T follicular helper cell (primary cell): ENCODE results near the gene RANBP17.
"Not testable (repeated sequence)": the region's sequence is repeated elsewhere in the genome, so short reads cannot be mapped to it uniquely, and the experiment has no call there.

Experiments
- DNase-seq: peaks from one replicate; pipeline ENCODE4 v3.0.0-alpha.2; 2020; ENCODE audit warnings: low read depth

Gene RANBP17

DNA sequence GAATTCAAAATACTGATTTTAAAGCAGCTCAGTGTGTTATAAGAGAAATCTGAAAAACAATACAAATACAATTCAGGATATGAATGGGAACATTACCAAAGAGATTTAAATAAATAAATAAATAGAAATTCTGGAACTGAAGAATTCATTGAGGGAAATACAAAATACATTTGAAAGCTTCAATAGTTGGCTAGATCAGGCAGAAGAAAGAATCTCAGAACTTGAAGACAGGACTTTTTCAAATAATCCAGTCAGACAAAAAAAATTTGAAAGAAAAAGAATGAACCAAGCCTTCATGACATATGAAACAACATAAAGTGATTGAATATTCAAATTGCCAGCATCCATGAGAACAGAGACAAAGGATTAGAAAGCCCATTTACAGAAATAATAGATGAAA lies 387.6 kb downstream of the RANBP17 start:
- DNase-seq: no peak

DNA sequence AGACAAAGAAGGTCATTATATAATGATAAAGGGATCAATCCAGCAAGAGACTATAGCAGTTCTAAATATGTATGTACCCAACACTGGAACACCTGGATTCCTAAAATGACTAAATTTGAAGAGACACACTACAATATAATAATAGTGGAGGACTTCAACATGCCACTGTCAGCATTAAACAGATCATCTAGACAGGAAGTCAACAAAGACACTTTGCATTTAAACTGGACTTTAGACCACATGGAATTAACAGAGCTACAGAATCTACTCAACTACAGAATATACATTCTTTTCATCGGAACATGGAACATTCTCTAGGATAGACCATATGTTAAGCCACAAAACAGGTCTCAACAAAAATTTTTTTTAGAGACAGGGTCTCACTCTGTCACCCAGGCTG lies 388.9 kb downstream of the RANBP17 start:
- no peak for DNase-seq

DNA sequence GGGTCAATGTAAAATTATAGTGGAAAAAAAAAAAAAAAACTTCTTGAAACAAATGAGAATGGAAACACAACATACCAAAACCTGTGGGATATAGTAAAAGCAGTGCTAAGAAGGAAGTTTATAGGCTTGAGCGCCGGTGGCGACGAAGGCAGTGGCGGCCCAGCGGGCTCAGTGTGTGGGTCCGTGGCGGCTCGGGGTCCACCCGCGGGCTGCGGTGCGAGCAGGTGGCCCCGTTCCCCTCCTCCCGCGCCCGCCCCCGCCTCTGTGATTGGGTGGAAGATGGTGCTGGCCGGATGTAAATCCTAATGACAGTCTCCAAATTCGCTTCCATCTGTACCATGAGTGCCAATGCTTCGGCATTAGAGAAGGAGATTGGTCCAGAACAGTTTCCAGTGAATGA lies 389.7 kb downstream of the RANBP17 start:
- DNase-seq: no peak

DNA sequence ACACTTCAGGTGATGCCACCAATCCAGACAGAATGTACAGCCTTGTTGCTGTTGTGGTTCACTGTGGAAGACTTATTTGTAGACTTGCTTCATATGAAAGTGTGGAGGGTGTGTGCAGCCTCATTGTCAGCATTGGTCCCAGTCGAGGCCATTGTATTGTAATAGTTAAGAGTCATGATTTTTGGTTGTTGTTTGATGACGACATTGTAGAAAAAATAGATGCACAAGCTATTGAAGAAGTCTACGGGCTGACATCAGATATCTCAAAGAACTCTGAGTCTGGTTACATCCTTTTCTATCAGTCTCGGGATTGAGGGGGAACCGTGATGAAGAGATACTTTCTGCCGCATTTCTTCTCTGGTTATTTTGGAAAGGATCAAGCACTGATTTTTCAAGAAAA lies 390.9 kb downstream of the RANBP17 start:
- no peak for DNase-seq

DNA sequence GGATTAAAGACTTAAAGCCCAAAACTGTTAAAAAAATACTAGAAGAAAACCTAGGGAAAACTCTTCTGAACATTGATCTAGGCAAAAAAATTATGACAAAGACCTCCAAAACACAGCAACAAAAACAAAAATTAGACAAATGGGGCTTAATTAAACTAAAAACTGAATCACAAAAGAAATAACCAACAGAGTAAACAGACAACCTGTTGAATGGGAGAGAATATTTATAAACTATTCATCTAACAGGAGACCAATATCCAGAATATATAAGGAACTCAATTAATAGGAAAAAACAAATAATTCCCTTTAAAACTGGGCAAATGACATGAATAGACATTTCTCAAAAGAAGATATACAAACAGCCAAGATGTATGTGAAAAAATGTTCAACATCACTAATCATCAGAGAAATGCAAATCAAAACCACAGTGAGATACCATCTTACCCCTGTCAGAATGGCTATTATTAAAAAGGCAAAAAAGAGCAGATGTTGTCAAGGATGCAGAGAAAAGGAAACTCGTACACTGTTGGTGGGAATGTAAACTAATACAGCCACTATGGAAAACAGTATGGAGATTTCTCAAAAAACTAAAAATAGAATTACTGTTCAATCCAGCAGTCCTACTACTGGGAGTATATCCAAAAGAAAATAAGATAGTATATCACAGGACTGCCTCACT lies 397.1 kb downstream of the RANBP17 start:
- DNase-seq: no peak

DNA sequence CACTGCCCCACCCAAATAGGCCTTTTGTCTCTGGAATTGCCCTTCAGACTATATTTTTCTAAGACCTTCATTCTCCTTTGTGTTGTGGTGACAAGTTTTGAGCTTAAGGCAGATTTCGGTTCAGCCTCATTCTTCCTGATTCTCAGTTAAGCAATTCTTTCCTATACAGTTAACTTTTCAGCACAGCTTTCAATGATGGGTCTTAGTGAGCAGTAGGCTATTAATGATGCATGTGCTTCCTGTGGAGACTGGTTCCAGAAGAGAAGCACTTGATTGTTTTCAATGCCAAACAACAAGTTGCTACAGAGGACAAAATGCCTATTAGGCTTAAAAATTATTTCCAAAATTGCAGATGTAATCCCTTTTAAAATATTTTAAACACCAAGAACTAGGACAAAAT lies 399.5 kb downstream of the RANBP17 start:
- DNase-seq: no peak

DNA sequence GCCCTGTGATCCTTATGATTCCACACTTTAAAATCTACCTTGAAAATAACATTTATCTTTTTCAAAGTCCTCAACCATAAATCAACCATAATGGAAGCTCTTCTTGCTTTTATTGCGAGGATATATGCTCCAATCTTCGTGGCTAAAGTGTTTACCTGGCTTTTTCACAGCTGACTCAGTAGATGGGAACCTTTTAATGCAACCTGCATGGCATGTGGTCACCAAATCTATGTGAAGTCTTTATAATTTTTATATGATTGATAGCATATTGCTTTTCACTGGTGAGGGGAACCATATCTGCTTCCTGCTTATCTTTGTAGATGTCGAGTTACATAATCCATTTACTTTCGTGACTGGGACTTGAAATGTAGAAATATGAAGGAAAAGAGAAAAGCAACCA lies 400.1 kb downstream of the RANBP17 start:
- DNase-seq: no peak

DNA sequence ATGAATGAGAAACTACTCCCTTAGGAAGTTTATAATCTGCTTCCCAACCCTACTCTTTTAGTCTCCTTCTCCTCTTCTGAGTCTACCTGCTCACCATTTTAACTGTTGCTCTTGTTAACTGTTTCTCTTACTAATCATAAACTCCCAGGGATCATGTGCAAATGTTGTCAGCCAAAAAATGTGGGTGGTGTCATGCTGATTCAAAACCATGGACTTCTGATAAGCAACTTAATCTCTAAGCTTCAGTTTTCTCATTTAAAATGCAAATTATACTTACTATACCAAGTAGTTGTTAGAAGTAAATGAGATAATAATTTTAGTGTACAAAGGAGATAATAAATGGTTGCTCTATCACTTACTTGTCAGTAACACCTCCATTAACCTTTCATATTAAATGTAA lies 401.4 kb downstream of the RANBP17 start:
- no peak for DNase-seq

DNA sequence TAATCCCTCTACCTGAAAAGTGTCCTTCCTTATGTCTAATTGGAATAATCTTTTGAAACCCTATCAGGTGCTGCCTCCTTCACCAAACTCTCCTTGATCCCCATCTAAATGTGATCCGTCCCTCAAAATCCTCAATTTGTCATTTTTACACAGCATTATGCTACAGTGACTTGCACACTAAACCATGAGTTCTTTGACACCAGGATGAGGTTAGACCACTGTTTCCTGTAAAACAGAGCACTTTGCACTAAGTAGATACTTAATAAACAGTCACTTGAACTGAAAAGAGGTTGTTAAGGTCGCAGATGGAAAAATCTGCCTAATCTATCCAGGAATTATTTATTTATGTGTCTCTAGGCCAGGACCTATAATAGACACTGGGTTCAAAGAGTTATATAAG lies 403.0 kb downstream of the RANBP17 start:
- DNase-seq: no peak

DNA sequence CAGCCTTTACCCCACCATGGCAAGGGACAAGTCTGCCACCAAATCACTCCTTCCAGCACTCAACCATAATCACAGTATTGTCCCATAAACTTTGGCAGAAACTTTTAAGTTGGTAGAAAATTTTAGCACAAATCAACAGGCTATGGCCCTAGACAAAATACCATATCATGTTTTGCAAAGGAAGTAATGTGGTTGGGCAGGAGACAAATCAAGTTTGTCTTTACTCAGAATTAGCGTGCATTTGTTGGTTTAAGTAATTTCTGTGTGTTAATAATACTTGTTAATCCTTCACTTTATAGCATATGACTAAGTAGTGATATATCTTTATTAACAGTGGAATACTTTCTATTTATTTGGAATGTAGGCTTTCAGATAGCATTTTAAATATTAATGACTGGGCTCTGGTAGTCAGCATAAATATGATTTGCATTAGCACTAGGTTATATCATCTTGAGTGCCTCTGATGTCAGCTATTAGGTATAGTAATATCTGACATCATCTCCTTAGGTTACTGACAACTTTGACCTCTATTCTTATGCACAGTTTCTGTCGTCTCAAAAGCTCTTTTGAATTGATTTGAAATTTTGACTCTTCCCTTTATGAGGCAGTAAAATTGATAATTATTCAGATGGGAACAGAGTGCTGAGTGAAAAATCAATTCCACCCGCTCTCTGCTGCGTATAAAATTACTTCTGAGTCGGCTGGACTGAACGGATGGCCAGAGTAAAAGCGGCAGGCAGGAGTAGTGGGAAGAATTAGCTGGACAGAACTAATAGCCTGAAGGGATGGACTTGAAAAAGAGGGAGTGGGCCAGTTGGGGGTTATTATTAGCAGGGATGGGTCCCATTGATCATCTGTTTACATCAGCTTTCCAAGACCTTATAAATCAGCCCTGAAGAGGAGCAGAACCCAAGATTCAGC lies 407.1 kb downstream of the RANBP17 start:
- no peak for DNase-seq

DNA sequence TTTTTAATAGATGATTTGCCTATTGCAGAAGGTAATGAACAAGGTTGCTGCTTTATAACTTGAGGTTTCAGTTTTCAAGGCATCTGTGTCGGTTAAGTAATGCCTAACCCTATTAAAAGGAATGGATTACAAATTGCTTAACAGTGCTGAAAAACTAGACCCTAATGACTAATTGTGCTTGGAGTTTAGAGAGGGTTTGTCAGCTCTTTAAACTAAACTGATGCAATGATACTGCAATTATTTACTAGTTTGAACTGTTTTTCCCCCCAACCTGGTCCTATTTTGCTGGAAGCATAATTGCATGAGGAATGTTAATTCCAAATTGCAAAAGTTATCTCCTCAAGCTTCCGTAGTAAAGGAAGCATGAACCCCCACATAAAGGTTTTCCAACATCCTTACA lies 407.9 kb downstream of the RANBP17 start:
- no peak for DNase-seq

DNA sequence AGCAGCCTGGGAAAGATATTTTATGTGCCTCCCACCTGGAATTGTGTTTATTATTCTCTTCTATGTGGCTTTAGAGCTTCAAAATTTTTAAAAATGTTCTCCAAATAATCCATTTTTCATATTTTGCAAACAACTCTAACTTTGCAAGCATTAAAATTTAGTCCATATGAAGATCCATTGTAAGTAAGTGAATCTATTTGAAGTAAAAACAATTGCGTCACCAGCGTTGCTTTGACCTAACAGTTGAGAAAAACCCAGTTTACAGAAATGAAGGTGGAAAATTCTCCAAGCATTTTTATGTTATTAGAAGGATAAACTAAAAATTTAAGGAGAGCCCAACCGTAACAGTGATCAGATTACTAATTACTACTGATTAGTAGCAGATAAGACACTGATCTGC lies 408.3 kb downstream of the RANBP17 start:
- DNase-seq: no peak

DNA sequence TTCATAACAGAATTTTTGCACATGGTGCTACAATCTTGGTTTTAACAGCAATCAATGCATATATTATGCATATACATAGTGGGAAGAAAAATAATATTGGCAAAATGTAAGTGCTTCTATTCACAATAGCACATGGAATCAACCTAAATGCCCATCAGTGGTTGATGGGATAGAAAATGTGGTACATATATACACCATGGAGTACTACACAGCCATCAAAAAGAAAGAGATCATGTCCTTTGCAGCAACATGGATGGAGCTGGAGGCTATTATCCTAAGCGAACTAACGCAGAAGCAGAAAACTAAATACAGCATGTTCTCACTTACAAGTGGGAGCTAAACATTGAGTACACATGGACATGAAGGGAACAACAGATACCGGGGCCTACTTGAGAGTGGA lies 410.0 kb downstream of the RANBP17 start:
- no peak for DNase-seq

DNA sequence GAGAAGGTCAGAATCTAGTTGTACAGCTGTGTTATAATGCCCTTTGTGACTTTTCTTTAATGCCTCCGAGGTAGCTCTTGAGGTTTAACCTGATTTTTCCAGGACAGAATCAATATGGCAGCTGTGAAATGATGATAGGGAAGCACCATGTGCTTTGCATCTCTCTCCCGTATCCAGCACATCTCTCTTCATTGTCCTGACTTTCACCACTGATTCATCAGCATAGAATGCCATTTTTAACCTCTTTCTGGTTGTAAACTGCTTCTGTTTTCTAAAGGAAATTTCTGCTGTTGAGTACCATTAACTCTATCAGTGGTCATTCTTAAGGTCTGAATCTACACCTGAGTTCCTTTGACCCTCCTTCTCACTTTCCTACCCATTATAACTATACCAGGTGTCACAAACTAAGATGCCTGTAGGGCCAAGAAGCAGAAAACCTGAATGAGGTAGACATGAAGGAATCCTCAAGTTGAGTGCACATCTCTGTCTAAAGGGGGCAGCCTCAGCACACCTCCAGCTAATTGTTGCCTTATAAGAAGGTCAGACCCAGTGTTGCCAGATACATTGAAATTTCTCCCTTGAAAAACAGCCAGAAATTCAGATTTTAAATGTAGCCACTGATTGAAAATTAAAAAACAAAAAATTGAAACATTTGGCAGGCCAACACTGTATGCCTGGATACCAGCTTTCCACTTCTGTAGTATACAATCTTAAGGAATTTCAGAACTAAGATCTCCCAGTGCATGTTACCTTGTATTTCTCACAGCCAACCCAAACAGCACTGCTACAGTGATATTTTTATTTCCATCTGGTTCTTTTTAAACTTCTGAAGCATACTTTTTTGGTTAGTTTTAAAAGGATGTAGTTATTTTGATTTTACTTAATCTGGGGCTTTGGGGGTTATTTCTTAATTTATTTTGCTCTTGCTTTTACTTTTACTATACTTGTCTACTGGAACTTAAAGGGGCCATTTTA lies 411.5 kb downstream of the RANBP17 start:
- no peak for DNase-seq

DNA sequence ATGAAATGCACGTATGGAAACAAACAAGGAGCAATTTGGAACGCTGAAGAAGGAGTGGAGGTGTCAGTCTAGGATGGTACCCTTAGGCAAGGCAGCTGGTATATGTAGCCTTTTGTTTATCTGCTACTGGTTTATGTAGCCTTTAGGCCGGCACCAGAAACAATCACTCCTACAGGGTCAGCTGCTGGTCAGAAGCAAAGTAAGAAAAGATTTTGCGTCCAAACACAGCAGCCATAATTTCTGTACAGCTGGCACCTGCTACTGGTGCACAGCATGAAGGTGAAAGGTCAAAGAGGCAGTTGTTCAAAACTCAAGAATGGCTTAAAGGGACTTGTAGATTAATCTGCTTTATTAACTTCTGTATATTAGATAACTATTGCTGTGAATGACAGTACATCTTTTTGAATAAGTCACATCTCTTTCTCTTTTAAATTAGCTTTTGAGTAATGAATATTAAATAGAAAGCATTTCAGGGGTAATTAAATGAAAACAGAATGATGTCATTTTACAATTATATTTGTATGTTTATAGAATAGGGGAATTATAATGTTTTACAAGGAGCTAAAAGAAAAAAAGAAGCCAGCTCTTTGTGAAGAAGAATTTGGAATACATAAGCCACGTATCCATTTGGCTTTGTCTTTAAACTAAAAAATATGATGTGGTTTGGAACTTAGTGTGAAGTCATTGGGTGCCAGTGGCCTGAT lies 414.2 kb downstream of the RANBP17 start:
- no peak for DNase-seq

DNA sequence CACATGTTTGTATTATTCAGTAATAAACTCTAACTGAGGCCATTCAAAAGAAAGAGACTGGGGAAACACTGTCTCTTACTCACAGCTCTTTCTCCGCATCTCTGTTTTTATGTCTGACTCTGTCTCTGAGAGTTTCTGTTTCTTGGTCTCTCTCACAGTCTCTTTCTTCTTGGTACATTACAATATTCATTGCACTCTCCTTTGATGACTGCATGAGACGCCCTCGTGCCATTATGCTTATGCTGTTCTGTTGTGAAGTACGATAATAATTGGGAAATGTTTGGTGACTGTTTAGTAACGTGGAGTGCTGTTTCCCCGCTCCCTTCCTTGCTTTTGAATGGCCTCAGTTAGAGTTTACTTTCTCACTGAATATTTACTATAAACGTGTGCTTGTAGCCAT lies 421.9 kb downstream of the RANBP17 start:
- no peak for DNase-seq

DNA sequence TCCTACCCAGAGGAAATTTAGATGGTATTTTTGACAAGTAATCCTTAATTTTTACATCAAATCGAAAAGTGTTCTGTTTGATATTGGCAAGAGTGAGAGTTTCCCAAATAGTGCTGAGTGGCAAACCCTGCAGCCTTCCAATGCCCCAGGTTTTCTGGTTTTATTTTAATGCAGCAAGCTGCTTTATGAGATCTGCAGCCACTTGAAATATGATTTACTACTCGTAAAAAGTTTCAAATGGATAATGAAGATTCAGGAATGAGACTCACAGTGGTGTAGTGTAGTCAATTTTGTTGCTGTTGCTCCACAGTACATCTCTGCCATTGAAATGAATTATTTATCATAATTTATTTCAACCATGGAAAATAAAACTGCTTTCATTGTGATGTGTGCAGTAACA lies 423.6 kb downstream of the RANBP17 start:
- no peak for DNase-seq

DNA sequence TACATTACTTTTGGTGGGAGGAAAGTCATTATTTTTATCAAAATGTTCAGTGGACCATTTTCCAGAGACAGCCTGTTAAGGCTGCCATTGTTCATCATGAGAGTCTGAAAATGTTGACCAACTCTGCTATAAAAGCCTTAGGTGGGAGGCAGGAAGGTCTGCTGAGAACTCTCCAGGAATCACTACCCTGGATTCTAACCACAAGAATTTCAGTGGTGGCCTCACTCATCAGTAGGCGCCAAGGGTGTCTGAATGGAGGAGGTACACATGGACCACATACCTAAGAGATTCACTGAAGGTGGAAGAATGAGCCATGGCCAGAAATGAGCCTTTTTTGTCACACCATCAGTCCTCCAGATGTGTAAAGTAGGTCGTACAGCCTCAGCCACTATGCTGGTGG lies 426.2 kb downstream of the RANBP17 start:
- DNase-seq: no peak

DNA sequence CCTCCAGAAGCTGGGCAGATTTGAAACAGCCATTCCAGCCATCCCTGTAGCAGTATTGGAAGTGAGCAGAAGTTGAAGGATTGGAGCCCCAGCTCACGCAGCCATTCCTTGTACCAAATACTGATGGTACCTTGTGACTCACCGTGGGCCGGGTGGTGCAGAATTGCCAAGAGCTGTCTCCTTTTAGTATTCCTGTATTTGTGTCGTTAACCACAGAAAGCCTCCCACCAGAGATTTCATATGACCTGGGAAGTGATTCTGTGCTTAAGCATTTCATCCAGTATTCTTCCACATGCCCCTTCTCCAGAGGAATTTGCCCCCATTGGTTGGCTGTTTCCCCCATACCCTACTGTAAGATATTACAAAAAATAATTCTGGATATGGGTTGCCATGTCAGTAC lies 429.6 kb downstream of the RANBP17 start:
- DNase-seq: no peak

DNA sequence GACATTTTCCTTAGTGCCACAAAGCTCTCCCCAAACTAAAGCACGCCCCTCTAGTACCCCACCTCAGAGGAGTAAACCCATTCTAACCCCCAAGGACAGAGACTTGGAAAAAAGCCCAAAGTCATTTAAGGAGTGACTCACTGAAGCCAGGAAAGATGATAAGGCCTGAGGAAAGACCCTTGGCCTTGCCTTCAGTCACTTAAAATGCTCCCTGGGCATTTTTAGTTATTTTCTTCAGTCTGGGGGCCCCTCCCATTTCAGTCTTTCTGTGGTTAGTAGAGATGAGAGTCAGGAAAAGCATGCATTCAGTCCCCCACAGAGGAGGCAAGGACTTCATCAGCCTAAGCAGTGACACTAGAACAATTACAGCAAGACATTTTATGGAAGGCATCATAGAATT lies 433.5 kb downstream of the RANBP17 start:
- no peak for DNase-seq

DNA sequence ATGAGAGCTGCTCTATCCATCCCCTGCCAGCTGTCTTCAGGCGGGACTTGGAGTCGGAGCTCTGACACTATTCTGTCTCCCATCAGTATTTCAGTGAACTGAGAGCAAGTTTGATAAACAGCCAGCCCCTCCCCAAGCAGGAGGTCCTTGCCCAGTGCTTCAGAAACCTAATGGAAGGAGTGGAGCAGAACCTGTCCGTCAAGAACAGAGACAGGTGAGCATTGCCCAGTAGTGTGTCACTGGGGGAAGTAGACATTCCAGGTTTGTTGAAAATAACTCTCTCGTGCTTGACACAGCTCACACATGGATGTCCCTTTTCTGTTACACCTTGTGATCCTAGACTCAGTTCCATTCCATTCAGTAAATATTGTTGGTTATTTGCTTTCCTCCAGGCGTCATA lies 434.0 kb downstream of the RANBP17 start:
- no peak for DNase-seq

DNA sequence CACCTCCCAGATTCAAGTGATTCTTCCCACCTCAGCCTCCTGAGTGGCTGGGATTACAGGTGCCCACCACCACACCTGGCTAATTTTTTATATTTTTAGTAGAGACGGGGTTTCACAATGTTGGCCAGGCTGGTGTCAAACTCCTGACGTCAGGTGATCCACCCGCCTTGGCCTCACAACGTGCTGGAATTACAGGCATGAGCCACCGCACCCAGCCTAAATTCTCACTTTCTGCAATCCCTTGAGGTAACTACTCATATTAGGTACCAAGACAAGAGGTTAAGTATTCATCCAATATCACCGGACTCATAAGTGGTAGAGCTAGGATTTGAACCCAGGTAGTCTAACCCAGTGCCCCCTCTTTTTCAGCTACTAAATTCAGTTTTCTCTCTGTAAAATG lies 436.1 kb downstream of the RANBP17 start:
- DNase-seq: not testable (repeated sequence)
